ENCODE data around the gene PBX1.

DNA sequence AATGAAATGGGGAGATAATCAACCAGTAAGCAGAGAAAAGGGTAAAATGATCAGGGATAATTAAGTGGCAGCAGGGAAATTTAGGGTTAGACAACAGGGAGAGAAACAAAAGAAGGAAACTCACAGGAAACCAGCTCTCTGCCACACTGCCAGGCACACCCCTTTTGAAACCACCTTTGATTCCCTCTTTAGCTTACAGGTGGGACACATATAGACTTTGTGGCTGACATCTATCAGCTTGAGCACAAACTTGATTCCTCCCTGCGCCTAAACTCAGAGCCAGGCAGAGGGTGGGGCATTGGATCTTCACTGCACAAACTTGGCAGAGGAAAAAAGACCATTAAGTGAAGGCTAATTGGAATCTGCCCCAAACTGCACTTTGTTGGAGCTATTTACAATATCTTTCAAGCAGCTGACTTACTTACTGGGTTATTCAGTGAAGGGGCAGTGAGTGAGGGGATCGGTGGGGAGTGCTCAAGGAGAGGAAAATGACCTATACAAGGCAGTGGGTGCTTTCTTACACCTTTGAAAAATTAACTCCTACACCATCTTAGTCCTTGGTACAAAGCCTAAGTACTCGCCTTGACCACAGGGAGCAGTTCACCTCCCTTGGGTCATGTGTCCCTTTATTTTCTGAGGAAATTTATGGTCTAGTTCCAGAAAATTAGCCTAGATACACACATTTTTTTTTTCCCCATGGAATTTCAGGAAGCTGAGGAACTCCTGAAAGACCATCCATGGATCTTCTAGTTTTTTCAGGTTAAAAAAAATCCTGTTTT is 60.2 kb downstream of the PBX1 start:
- TF ChIP-seq, protein P1, sequence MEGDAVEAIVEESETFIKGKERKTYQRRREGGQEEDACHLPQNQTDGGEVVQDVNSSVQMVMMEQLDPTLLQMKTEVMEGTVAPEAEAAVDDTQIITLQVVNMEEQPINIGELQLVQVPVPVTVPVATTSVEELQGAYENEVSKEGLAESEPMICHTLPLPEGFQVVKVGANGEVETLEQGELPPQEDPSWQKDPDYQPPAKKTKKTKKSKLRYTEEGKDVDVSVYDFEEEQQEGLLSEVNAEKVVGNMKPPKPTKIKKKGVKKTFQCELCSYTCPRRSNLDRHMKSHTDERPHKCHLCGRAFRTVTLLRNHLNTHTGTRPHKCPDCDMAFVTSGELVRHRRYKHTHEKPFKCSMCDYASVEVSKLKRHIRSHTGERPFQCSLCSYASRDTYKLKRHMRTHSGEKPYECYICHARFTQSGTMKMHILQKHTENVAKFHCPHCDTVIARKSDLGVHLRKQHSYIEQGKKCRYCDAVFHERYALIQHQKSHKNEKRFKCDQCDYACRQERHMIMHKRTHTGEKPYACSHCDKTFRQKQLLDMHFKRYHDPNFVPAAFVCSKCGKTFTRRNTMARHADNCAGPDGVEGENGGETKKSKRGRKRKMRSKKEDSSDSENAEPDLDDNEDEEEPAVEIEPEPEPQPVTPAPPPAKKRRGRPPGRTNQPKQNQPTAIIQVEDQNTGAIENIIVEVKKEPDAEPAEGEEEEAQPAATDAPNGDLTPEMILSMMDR (IDR thresholded peaks at IDR 0.05; ENCODE audit: borderline replicate concordance, extremely low read depth, low read length, poor library complexity, severe bottlenecking) = no peak
- no peak for TF ChIP-seq EZH2 (IDR thresholded peaks at IDR 0.05; ENCODE audit: borderline replicate concordance, low read depth, low read length, severe bottlenecking)

Measured in DND-41 (cell line).